Panc1 (cell line): ENCODE measurements around the gene TBKBP1. TPM values are rescaled to one million over a fixed set of nuclear protein-coding genes. Genes with fewer than 3 reads are reported as not detected.

Experiments
- ATAC-seq: fragments of 200-7000 bp; cut with Tn5 transposase; 2 replicates; pipeline ENCODE4 v1.9.1; 2020; ENCODE audit warnings: mild to moderate bottlenecking, moderate library complexity
- BruUV-seq: library from RNA; stranded (reverse); fragments of 400-500 nt; replicated peaks from 2 replicates; lab custom pipeline; 2021; lab: Mats Ljungman, UMichigan
- CTCF ChIA-PET: fragments of 300-600 bp; sonication (Branson Sonifier 250); formaldehyde crosslinking; loops from one replicate; lab custom pipeline; 2022; ENCODE audit warnings: antibody characterized with exemption; lab: Charles Lee
- POLR2A ChIA-PET: fragments of 300-600 bp; sonication (Branson Sonifier 250); formaldehyde crosslinking; loops from one replicate; lab custom pipeline; 2022; ENCODE audit warnings: antibody characterized with exemption; lab: Charles Lee
- DNase-seq: peaks from one replicate; pipeline ENCODE4 v3.0.0-alpha.2; 2010; ENCODE audit warnings: low read depth, low spot score
- H3K27ac ChIP-seq: 2 replicates; pipeline ENCODE4 v1.5.1; 2011; ENCODE audit warnings: mild to moderate bottlenecking, low read length, inconsistent platforms
- H3K27me3 ChIP-seq: fragments of 200-500 bp; sonication (Bioruptor generic); 2 replicates; pipeline ENCODE4 v1.6.0; 2014; ENCODE audit warnings: low read length, inconsistent platforms; ENCODE audit not compliant: control insufficient read depth, insufficient read depth
- H3K36me3 ChIP-seq: fragments of 200-500 bp; sonication (Bioruptor generic); 2 replicates; pipeline ENCODE4 v1.5.1; 2014; ENCODE audit warnings: inconsistent platforms, mild to moderate bottlenecking, low read length, moderate library complexity; ENCODE audit not compliant: control insufficient read depth, insufficient read depth
- H3K4me1 ChIP-seq: 2 replicates; pipeline ENCODE4 v1.5.1; 2011; ENCODE audit warnings: inconsistent platforms, mild to moderate bottlenecking, low read length, moderate library complexity; ENCODE audit not compliant: control insufficient read depth, insufficient read depth
- H3K4me3 ChIP-seq, 2 experiments: 2 replicates each; pipeline ENCODE4 v1.5.1; 2011 to 2012; ENCODE audit warnings: low read depth in 2 of 2, low read length in 2 of 2, mild to moderate bottlenecking in 2 of 2, inconsistent platforms in 1 of 2, moderate library complexity in 1 of 2
- H3K9me3 ChIP-seq: fragments of 200-500 bp; sonication (Bioruptor generic); 2 replicates; pipeline ENCODE4 v1.5.1; 2014; ENCODE audit warnings: low read depth, mild to moderate bottlenecking, inconsistent platforms, low read length, moderate library complexity; ENCODE audit not compliant: control insufficient read depth, insufficient read depth
- POLR2AphosphoS5 ChIP-seq: IDR thresholded peaks from 2 replicates; pipeline ENCODE4 v1.6.1; 2012; ENCODE audit warnings: mild to moderate bottlenecking, low read depth, low read length, moderate library complexity
- SIN3A ChIP-seq: IDR thresholded peaks from 2 replicates; pipeline ENCODE4 v1.6.1; 2012; ENCODE audit warnings: low read depth, mild to moderate bottlenecking, low read length, moderate library complexity, borderline replicate concordance; ENCODE audit not compliant: insufficient read depth
- TCF7L2 ChIP-seq: IDR thresholded peaks from 2 replicates; pipeline ENCODE4 v1.6.1; 2011; ENCODE audit warnings: mild to moderate bottlenecking, low read depth, low read length, inconsistent platforms
- in situ Hi-C: cut with HindIII; loops from 2 replicates; pipeline ENCODE4 v1.10.0; 2016; ENCODE audit warnings: low sequenced_read_pairs, low pct_unique_long_range_greater_than_20kb
- intact Hi-C: fragments of 100-400 bp; cut with micrococcal nuclease; formaldehyde crosslinking; loops from one replicate; pipeline ENCODE4 v1.10.0; 2022; ENCODE audit not compliant: unreplicated experiment
- total RNA-seq: library from RNA; stranded (reverse); gene quantifications from one replicate; pipeline ENCODE4 v1.2.1, GENCODE V29; 2021; ENCODE audit not compliant: unreplicated experiment
- TF ChIP-seq, protein P1 (sequence below), 2 experiments: IDR thresholded peaks; 2 replicates each; pipeline ENCODE4 v1.6.1; 2011 to 2012; ENCODE audit warnings: low read depth in 2 of 2, control low read depth in 1 of 2, low read length in 1 of 2, mild to moderate bottlenecking in 1 of 2, moderate library complexity in 1 of 2; ENCODE audit not compliant: insufficient read depth in 1 of 2
- TF ChIP-seq, protein P2 (sequence below): fragments of 450-650 bp; IDR thresholded peaks from 2 replicates; pipeline ENCODE4 v1.5.1; 2017; ENCODE audit warnings: mild to moderate bottlenecking

TBKBP1 gene
- total RNA-seq, 1 experiment from 2014 or later = 12.0 TPM

DNA sequence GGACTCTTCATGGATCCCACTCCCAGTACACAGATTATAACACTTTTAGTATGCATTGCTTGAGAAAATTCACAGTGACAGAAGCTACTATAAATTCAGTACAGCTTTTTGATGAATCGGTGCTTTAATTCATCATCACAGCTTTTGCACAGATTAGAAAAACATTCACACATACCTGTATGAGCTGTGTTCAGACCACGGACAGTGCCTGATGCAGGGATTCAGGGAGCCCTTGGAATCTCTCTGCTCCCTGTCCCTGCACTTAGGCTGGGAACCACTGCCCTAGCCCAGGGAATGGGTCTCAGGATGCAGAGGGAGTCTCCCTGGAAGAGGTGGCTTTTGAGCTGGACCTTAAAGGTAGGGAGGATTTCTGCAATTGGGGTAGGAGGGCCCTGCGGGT is 13.9 kb downstream of the TBKBP1 start:
- POLR2A ChIA-PET = interaction anchor here (0.6 kb wide), 1 partner anchor 129 kb away, joined by 3 read pairs; no protein-coding TSS in a partner anchor
- H3K4me1 ChIP-seq = no peaks in the 10 kb centered on the region; the same call in 1 of the 2 replicates
- no peaks in the 10 kb centered on the region for H3K36me3 ChIP-seq
- DNase-seq = no peak
- no peak overlapping the region for H3K27ac ChIP-seq
- CTCF ChIA-PET = no interaction called here
- peak; percentile 19; the same call in 1 of the 2 replicates for ATAC-seq
- no peak overlapping the region for H3K4me3 ChIP-seq
- no TSS peak for BruUV-seq
- no peaks in the 10 kb centered on the region for H3K9me3 ChIP-seq
- TF ChIP-seq SIN3A (no peak), TCF7L2 (no peak), POLR2AphosphoS5 (no peak)
- TF ChIP-seq, protein P1, sequence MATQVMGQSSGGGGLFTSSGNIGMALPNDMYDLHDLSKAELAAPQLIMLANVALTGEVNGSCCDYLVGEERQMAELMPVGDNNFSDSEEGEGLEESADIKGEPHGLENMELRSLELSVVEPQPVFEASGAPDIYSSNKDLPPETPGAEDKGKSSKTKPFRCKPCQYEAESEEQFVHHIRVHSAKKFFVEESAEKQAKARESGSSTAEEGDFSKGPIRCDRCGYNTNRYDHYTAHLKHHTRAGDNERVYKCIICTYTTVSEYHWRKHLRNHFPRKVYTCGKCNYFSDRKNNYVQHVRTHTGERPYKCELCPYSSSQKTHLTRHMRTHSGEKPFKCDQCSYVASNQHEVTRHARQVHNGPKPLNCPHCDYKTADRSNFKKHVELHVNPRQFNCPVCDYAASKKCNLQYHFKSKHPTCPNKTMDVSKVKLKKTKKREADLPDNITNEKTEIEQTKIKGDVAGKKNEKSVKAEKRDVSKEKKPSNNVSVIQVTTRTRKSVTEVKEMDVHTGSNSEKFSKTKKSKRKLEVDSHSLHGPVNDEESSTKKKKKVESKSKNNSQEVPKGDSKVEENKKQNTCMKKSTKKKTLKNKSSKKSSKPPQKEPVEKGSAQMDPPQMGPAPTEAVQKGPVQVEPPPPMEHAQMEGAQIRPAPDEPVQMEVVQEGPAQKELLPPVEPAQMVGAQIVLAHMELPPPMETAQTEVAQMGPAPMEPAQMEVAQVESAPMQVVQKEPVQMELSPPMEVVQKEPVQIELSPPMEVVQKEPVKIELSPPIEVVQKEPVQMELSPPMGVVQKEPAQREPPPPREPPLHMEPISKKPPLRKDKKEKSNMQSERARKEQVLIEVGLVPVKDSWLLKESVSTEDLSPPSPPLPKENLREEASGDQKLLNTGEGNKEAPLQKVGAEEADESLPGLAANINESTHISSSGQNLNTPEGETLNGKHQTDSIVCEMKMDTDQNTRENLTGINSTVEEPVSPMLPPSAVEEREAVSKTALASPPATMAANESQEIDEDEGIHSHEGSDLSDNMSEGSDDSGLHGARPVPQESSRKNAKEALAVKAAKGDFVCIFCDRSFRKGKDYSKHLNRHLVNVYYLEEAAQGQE (IDR thresholded peaks at IDR 0.05; ENCODE audit: insufficient read depth in 1 of 2, low read depth in 2 of 2, low read length in 1 of 2) = peak in 1 of 2 experiments; percentile 69; a peak in 2 of 4 replicates
- in situ Hi-C loops (no loop called here), intact Hi-C loops (no loop called here)
- peaks cover 3% of the 10 kb centered on the region; the same call in 1 of the 2 replicates for H3K27me3 ChIP-seq

DNA sequence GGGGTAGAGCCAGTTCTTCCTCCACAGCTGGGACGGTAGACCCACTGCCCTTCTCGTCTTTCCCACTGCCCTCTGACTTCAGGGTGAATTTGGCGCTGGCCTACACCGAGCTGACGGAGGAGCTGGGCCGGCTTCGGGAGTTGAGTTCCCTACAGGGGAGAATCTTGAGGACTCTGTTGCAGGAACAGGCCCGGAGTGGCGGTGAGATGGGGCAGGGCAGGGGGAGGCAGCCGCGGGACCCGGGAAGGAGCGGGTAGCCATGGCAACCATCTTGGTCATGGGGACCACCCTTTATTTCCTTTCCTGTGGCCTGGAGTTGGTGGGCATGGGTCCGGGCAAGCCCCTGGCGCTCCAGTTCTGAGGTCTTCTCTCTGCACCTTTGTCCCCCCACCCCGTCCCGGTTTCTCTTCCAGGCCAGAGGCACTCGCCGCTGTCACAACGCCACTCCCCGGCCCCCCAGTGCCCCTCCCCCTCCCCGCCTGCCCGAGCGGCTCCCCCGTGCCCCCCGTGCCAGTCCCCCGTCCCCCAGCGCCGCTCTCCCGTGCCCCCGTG is 14.4 kb downstream of the TBKBP1 start:
- H3K27ac ChIP-seq = no peak overlapping the region
- DNase-seq (no peak), ATAC-seq (no peak)
- no peaks in the 10 kb centered on the region; the same call in 1 of the 2 replicates for H3K4me1 ChIP-seq
- ChIA-PET CTCF (no interaction called here), POLR2A (interaction anchor here (0.6 kb wide), 1 partner anchor 129 kb away, joined by 3 read pairs; no protein-coding TSS in a partner anchor)
- in situ Hi-C loops (no loop called here), intact Hi-C loops (no loop called here)
- H3K9me3 ChIP-seq = no peaks in the 10 kb centered on the region
- BruUV-seq = no TSS peak
- H3K27me3 ChIP-seq = peaks cover 5% of the 10 kb centered on the region; the same call in 1 of the 2 replicates
- no peaks in the 10 kb centered on the region for H3K36me3 ChIP-seq
- TF ChIP-seq, protein P2, sequence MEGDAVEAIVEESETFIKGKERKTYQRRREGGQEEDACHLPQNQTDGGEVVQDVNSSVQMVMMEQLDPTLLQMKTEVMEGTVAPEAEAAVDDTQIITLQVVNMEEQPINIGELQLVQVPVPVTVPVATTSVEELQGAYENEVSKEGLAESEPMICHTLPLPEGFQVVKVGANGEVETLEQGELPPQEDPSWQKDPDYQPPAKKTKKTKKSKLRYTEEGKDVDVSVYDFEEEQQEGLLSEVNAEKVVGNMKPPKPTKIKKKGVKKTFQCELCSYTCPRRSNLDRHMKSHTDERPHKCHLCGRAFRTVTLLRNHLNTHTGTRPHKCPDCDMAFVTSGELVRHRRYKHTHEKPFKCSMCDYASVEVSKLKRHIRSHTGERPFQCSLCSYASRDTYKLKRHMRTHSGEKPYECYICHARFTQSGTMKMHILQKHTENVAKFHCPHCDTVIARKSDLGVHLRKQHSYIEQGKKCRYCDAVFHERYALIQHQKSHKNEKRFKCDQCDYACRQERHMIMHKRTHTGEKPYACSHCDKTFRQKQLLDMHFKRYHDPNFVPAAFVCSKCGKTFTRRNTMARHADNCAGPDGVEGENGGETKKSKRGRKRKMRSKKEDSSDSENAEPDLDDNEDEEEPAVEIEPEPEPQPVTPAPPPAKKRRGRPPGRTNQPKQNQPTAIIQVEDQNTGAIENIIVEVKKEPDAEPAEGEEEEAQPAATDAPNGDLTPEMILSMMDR = no peak
- TF ChIP-seq TCF7L2 = no peak
- TF ChIP-seq SIN3A = no peak
- TF ChIP-seq, protein P1 (IDR thresholded peaks at IDR 0.05; ENCODE audit: insufficient read depth in 1 of 2, low read depth in 2 of 2, low read length in 1 of 2) = no peak
- TF ChIP-seq POLR2AphosphoS5 = no peak
- H3K4me3 ChIP-seq = no peak overlapping the region
